ENCODE data around the gene MIR17HG.

The MIR17HG gene

DNA sequence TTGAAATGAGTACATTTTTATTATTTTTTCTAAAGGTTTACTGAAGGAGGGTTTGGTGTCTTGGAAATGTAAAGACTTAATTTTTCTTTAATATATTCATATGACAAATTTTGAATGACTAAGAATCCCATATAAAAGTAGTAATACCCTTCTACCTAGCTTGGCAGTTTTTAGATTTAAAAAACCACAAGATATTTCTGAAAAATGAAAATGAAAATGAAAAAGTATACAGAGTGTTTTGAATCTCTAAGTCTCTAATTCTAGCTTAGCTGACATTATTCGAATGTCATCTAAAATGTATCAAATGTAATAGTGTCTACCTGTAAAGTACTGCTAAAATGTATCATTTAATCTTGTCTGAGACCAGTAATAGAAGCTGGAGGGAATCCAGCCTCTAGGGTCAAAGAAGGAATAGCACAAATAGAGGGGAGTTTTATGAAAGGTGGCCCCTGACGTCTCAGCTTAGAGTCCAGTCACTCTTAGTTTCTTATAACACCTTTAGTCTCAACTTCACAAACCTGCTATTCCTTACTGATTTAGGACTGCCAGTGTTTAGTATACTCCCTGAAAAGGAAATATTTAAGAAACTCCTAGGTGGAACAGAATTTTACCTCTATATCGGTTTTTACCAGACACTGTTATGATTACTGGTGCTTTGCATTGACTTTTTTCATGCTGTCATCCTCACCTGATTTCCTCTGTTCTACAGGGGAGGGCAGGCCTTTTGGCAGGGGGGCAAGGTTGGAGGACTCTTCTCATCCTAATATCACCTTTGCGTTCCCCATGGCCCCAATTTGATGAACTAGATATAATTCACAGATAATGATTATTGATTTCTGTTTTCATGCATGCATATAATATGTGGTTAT is 16.2 kb upstream of the MIR17HG start:
- no peak for DNase-seq (ENCODE audit: low spot score)
- TF ChIP-seq, protein P1, sequence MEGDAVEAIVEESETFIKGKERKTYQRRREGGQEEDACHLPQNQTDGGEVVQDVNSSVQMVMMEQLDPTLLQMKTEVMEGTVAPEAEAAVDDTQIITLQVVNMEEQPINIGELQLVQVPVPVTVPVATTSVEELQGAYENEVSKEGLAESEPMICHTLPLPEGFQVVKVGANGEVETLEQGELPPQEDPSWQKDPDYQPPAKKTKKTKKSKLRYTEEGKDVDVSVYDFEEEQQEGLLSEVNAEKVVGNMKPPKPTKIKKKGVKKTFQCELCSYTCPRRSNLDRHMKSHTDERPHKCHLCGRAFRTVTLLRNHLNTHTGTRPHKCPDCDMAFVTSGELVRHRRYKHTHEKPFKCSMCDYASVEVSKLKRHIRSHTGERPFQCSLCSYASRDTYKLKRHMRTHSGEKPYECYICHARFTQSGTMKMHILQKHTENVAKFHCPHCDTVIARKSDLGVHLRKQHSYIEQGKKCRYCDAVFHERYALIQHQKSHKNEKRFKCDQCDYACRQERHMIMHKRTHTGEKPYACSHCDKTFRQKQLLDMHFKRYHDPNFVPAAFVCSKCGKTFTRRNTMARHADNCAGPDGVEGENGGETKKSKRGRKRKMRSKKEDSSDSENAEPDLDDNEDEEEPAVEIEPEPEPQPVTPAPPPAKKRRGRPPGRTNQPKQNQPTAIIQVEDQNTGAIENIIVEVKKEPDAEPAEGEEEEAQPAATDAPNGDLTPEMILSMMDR (conservative IDR thresholded peaks at IDR 0.05; ENCODE audit: low read depth): no peak
- POLR2A ChIA-PET (ENCODE audit: low non-redundant PET): no interaction called here
- CTCF ChIA-PET: interaction anchor here (0.6 kb wide), 1 partner anchor 216 kb away, joined by 3 read pairs; no protein-coding TSS in a partner anchor
- H3K27ac ChIP-seq: no peak overlapping the region

DNA sequence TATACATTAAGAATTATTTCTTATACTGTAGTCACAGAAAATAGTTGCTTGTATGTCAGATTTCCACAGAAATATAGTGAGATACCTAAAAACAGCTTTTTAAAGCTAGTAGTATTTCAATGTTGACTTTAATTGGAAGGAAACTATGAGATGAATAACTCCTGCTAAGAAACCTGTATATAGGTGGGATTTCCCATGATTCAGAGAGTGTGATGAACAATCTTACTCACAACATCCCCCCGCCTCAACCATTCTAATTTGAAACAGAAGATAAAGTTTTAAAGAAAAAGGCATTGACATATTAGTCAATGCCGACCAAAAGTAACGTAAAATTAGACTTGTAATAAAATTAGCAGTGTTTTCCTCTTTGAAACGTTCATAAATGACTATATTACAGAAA is 1.4 kb upstream of the MIR17HG start:
- CTCF ChIA-PET: no interaction called here
- POLR2A ChIA-PET (ENCODE audit: low non-redundant PET): no interaction called here
- H3K27ac ChIP-seq: no peak overlapping the region
- no peak for DNase-seq (ENCODE audit: low spot score)
- TF ChIP-seq, protein P1 (conservative IDR thresholded peaks at IDR 0.05; ENCODE audit: low read depth): no peak

DNA sequence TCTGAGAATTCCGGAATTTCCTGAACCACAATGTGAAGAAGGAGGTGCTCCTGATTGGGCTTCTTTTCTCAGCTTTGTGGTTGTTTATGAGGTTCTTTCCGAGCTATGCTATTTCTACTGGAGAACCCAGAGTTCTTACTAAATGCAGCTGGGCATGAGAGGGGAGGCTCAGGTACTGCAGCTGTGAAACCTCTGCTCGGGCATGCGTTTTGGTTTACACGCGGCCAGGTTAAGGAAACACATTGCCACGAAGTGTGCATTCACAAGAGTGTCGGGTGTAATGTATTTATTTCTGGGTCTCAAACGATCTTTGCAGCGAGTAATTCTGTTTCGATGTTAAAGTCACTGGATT is 661 bp upstream of the MIR17HG start:
- CTCF ChIA-PET: no interaction called here
- POLR2A ChIA-PET (ENCODE audit: low non-redundant PET): no interaction called here
- DNase-seq (ENCODE audit: low spot score): no peak
- TF ChIP-seq, protein P1 (conservative IDR thresholded peaks at IDR 0.05; ENCODE audit: low read depth): no peak
- H3K27ac ChIP-seq: peak overlapping the region; percentile 91

DNA sequence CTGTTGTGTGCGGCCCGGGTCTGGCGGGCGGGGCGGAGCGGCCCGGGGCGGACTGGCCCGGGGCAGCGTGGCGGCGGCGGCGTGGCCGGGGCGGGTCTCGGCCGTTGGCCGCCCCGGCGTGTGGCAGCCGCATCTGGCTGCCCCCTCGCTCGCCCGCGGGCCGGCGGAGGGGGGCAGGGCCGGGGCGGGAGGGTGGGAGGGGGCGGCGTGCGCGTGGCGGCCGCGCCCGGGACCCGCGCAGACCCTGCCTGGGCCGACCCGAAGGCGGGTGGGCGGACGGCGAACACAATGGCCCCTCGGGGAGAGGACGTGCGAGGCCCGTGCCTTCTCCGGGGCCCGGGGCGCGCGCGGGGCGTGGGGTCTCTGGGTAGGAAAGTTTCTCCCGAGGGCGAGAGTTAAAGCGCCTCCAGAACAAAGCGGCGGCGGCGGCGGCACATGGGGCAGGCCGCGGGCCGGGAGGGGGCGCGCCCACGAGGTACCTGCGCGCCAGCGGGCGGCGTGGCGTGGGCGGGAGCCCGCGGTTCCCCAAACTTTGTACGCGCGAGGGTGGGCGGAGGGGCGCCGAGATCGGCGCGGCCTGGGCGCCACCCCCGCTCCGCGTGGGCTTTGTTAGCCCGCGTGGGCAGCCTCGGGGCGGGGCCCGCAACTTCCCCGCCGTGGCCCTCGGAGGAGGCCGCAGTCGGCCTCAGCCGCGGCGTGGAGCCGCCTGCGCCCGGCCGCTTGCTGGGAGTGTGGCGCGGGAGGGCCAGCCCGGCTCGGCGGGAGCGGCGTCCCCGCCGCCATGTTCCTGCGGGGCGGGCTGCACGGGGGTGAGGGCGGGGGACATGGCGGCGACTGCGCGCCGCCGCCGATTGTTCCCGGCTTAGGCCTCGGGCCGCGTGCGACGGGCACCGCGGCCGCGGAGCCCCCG is 764 bp downstream of the MIR17HG start:
- DNase-seq (ENCODE audit: low spot score): peak; percentile 15
- CTCF ChIA-PET: no interaction called here
- TF ChIP-seq, protein P1 (conservative IDR thresholded peaks at IDR 0.05; ENCODE audit: low read depth): no peak
- POLR2A ChIA-PET (ENCODE audit: low non-redundant PET): no interaction called here
- peak overlapping the region; percentile 91 for H3K27ac ChIP-seq

DNA sequence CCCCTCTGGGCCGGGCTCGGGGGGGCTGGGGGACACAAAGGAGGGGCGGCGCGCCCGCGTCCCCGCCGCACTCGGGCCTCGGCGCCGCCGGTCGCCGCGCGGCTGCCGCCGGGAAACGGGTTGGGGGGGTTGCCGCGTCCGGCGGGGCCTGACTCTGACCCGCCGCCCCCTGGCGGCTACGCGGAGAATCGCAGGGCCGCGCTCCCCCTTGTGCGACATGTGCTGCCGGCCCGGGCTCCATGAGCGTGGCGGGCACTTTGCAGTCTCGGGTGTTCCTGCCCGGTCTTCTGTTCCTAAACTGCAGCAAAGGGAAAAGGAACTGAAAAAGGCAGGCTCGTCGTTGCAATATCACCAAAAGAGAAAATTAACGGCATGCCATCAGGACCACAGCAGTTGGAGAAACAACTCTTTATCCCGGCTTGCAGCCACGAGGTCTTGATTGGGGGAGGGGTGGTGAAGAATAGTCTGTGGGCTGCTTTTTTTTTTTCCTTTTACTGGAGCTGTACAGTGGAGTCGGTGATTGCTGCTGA is 1.5 kb downstream of the MIR17HG start:
- DNase-seq (ENCODE audit: low spot score): peak; percentile 73
- ChIA-PET CTCF (interaction anchor here (1.0 kb wide), 1 partner anchor 11 kb away, joined by 4 read pairs; no protein-coding TSS in a partner anchor), POLR2A (ENCODE audit: low non-redundant PET) (no interaction called here)
- peak overlapping the region; percentile 91 for H3K27ac ChIP-seq
- TF ChIP-seq, protein P1 (conservative IDR thresholded peaks at IDR 0.05; ENCODE audit: low read depth): peak; percentile 91
